ENCODE results near the gene SIPA1L3.

GRCh38 chr19:37886571-37886970 lies 20.4 kb upstream of the SIPA1L3 start:
- no peak for TF ChIP-seq ZKSCAN3 (CRISPR knock-in tag; IDR thresholded peaks at IDR 0.05)
- no peak for TF ChIP-seq HNRNPUL1 (IDR thresholded peaks at IDR 0.05; ENCODE audit: low read length)
- TF ChIP-seq TCF7L2 (IDR thresholded peaks at IDR 0.05; ENCODE audit: low read depth, low read length) = no peak
- TF ChIP-seq TCF3 (CRISPR knock-in tag; IDR thresholded peaks at IDR 0.05) = no peak
- no peak for TF ChIP-seq CXXC5 (CRISPR knock-in tag; IDR thresholded peaks at IDR 0.05)
- TF ChIP-seq TOE1 (IDR thresholded peaks at IDR 0.05; ENCODE audit: borderline replicate concordance) = no peak
- no peak for TF ChIP-seq TOE1 (CRISPR knock-in tag; IDR thresholded peaks at IDR 0.05; ENCODE audit: borderline replicate concordance, low read depth)
- no peak for TF ChIP-seq POLR2A (conservative IDR thresholded peaks at IDR 0.05)
- TF ChIP-seq NRF1 (conservative IDR thresholded peaks at IDR 0.05 in 1 of 2, IDR thresholded peaks at IDR 0.05 in 1 of 2) = no peak
- TF ChIP-seq HMGXB4 (CRISPR knock-in tag; IDR thresholded peaks at IDR 0.05) = no peak
- no peak for TF ChIP-seq FIP1L1 (IDR thresholded peaks at IDR 0.05; ENCODE audit: low read depth, low read length, poor library complexity, severe bottlenecking)
- no peak for TF ChIP-seq MXI1 (IDR thresholded peaks at IDR 0.05; ENCODE audit: low read depth, low read length)

Measured in K562 (cell line).